Calu3 (cell line): Measurements from ENCODE around the gene UBR4. TPM values are rescaled to one million over a fixed set of nuclear protein-coding genes. Genes with fewer than 3 reads are reported as not detected.

ENCODE experiments used
- BruUV-seq: library from RNA; stranded (reverse); fragments of 400-500 nt; replicated peaks from 2 replicates; lab custom pipeline; 2021; lab: Mats Ljungman, UMichigan
- CTCF ChIA-PET: fragments of 300-600 bp; sonication (Branson Sonifier 250); formaldehyde crosslinking; loops from one replicate; lab custom pipeline; 2022; ENCODE audit warnings: antibody characterized with exemption; lab: Charles Lee
- DNase-seq: peaks from one replicate; pipeline ENCODE4 v3.0.0; 2022
- H3K27ac Mint-ChIP-seq: one replicate; pipeline ENCODE4 v1.8.0; 2022; ENCODE audit warnings: mixed read lengths; ENCODE audit not compliant: unreplicated experiment
- H3K27me3 Mint-ChIP-seq: one replicate; pipeline ENCODE4 v1.8.0; 2022; ENCODE audit warnings: mixed read lengths; ENCODE audit not compliant: unreplicated experiment
- H3K36me3 Mint-ChIP-seq: one replicate; pipeline ENCODE4 v1.8.0; 2022; ENCODE audit warnings: mild to moderate bottlenecking, moderate library complexity, mixed read lengths; ENCODE audit not compliant: insufficient read depth, unreplicated experiment
- H3K4me1 Mint-ChIP-seq: one replicate; pipeline ENCODE4 v1.8.0; 2022; ENCODE audit warnings: mild to moderate bottlenecking, low read depth, mixed read lengths; ENCODE audit not compliant: unreplicated experiment
- H3K4me3 Mint-ChIP-seq: one replicate; pipeline ENCODE4 v1.8.0; 2022; ENCODE audit warnings: mild to moderate bottlenecking, low read depth, moderate library complexity, mixed read lengths; ENCODE audit not compliant: unreplicated experiment
- H3K9me3 Mint-ChIP-seq: one replicate; pipeline ENCODE4 v1.8.0; 2022; ENCODE audit warnings: low read depth, mixed read lengths; ENCODE audit not compliant: unreplicated experiment
- intact Hi-C: fragments of 100-400 bp; cut with micrococcal nuclease; formaldehyde crosslinking; loops from one replicate; pipeline ENCODE4 v1.10.0; 2022; ENCODE audit not compliant: unreplicated experiment
- total RNA-seq: library from RNA; stranded (reverse); gene quantifications from 2 replicates; pipeline ENCODE4 v1.2.3, GENCODE V29; 2022
- TF ChIP-seq, protein P1 (sequence below): fragments of 200-600 bp; IDR thresholded peaks from one replicate; pipeline ENCODE4 v1.8.0; 2022; ENCODE audit warnings: antibody characterized with exemption; ENCODE audit not compliant: unreplicated experiment

Gene UBR4
- total RNA-seq, 1 experiment from 2014 or later = 123 TPM

GRCh38 chr1:19113697-19114092 lies 96.4 kb downstream of the UBR4 start:
- TF ChIP-seq, protein P1, sequence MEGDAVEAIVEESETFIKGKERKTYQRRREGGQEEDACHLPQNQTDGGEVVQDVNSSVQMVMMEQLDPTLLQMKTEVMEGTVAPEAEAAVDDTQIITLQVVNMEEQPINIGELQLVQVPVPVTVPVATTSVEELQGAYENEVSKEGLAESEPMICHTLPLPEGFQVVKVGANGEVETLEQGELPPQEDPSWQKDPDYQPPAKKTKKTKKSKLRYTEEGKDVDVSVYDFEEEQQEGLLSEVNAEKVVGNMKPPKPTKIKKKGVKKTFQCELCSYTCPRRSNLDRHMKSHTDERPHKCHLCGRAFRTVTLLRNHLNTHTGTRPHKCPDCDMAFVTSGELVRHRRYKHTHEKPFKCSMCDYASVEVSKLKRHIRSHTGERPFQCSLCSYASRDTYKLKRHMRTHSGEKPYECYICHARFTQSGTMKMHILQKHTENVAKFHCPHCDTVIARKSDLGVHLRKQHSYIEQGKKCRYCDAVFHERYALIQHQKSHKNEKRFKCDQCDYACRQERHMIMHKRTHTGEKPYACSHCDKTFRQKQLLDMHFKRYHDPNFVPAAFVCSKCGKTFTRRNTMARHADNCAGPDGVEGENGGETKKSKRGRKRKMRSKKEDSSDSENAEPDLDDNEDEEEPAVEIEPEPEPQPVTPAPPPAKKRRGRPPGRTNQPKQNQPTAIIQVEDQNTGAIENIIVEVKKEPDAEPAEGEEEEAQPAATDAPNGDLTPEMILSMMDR = peak; percentile 27
- H3K9me3 Mint-ChIP-seq = no peaks in the 10 kb centered on the region
- DNase-seq = peak; percentile 42
- intact Hi-C loops = loop anchor here (5.0 kb wide), 1 partner anchor 206 kb away; no protein-coding TSS in a partner anchor
- H3K36me3 Mint-ChIP-seq = peaks cover 14% of the 10 kb centered on the region
- no peak overlapping the region for H3K27ac Mint-ChIP-seq
- no peaks in the 10 kb centered on the region for H3K4me1 Mint-ChIP-seq
- BruUV-seq = no TSS peak
- H3K4me3 Mint-ChIP-seq = no peak overlapping the region
- CTCF ChIA-PET = interaction anchor here (0.9 to 1.3 kb wide), 5 partner anchors 70 to 230 kb away, joined by 3 to 5 read pairs (median 3); no protein-coding TSS in a partner anchor
- no peaks in the 10 kb centered on the region for H3K27me3 Mint-ChIP-seq

DNA sequence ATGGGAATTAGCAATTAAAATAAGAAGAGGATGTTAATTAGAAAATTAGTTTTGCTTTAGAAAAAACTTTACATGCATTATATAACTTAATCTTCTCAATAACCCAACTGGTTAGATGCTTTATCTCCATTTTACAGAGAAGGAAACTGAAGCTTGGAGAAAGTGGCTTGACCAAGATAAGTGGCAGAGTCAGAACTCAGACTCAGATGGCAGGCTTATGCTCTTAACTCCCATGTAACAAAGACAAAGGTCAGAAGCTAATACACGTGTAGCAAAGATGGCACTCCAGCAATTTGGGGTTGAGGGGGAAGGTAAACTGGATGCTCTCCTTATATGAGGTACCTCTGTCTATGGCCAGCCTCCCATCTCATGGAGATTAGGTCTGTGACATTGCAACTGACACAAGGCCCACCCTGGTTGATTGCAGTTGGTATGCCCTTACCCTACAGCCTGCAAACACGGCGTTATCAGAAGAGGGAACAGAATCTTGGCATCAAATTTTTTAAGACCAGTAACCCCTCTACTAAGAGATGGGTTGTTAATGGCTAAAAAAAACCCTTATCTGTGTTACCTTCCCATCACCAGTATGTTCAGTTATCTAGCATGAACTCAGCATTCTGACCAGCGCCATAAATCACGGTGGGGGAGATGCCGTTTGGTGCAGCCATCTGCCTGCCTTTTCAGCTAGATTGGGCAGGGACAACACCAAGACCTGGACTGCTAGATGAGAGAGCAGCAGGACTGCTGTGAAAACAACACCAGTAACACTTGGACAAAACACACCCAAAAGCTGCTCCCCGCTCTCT lies 97.0 kb downstream of the UBR4 start:
- TF ChIP-seq, protein P1 = no peak
- Mint-ChIP-seq H3K9me3 (no peaks in the 10 kb centered on the region), H3K4me1 (no peaks in the 10 kb centered on the region), H3K36me3 (peaks cover 14% of the 10 kb centered on the region), H3K27ac (no peak overlapping the region), H3K27me3 (no peaks in the 10 kb centered on the region), H3K4me3 (no peak overlapping the region)
- no peak for DNase-seq
- BruUV-seq = no TSS peak
- intact Hi-C loops = loop anchor here (5.0 kb wide), 1 partner anchor 206 kb away; no protein-coding TSS in a partner anchor
- CTCF ChIA-PET = interaction anchor here (0.9 to 1.3 kb wide), 5 partner anchors 70 to 229 kb away, joined by 3 to 5 read pairs (median 3); no protein-coding TSS in a partner anchor

DNA sequence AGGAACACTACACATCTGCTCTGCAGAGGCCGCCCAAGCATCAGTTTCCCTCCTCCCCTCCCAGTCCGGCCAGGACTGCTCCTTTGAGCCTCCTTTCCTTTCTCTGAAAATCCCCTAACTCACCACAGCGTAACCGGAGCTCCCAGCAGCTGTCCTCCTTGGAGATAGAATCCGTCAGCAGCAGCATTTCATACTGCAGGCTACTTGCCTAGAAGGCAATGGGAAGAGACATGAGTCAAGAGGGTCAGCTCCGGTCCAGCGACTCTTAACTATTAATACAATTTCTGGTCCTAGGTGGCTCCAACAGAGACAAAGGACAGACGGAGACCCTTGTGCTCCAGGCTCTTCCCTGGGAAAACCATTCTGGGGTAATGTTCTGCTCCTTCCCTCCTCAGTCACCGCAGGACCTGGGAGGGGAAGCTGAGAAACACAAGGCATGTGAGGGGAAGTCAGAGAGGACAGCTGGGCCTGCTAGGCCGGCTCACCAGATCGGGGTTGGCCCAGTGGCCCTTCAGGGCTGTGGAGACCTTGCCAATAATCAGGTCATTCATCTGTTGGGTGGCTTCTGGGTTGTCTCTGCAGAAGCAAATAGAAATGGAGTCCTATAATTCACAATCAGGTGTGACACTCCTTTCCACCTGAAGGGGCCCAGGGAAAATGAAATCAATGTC lies 99.7 kb downstream of the UBR4 start:
- TF ChIP-seq, protein P1 = no peak
- no peak overlapping the region for H3K27ac Mint-ChIP-seq
- no peak overlapping the region for H3K4me3 Mint-ChIP-seq
- no peaks in the 10 kb centered on the region for H3K4me1 Mint-ChIP-seq
- CTCF ChIA-PET = no interaction called here
- intact Hi-C loops = loop anchor here (5.0 kb wide), 1 partner anchor 203 kb away; no protein-coding TSS in a partner anchor
- peaks cover 21% of the 10 kb centered on the region for H3K36me3 Mint-ChIP-seq
- DNase-seq = no peak
- no peaks in the 10 kb centered on the region for H3K9me3 Mint-ChIP-seq
- no TSS peak for BruUV-seq
- no peaks in the 10 kb centered on the region for H3K27me3 Mint-ChIP-seq

DNA sequence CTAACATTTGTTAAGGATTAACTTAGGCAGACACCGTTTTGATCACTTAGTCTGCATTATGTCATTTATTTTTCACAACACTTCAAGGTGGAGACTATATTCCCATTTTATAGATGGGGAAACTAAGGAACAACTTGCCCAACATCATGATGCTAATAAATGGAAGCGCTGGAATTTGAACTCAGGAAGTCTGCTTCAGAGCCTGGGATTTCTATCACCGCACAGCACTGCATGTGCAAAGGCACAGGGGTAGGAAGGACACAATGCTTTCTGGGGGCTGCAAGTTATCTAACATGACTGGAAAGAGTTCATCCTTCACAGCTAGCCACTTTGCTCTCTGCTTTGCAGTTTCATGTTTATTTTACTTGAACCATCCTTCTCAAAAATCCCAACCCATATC lies 100.5 kb downstream of the UBR4 start:
- Mint-ChIP-seq H3K4me1 (no peaks in the 10 kb centered on the region), H3K9me3 (no peaks in the 10 kb centered on the region), H3K4me3 (no peak overlapping the region), H3K27me3 (no peaks in the 10 kb centered on the region), H3K36me3 (peaks cover 21% of the 10 kb centered on the region), H3K27ac (no peak overlapping the region)
- CTCF ChIA-PET = no interaction called here
- intact Hi-C loops = no loop called here
- BruUV-seq = no TSS peak
- TF ChIP-seq, protein P1 = no peak
- no peak for DNase-seq
